GM21576 (cell line): ENCODE measurements around the gene TGFBR3.

Source experiments
- ATAC-seq: cut with Tn5 transposase; IDR thresholded peaks from one replicate; pipeline ENCODE4 v1.9.1; 2021; ENCODE audit warnings: mild to moderate bottlenecking, moderate library complexity; ENCODE audit not compliant: unreplicated experiment

Gene TGFBR3

DNA sequence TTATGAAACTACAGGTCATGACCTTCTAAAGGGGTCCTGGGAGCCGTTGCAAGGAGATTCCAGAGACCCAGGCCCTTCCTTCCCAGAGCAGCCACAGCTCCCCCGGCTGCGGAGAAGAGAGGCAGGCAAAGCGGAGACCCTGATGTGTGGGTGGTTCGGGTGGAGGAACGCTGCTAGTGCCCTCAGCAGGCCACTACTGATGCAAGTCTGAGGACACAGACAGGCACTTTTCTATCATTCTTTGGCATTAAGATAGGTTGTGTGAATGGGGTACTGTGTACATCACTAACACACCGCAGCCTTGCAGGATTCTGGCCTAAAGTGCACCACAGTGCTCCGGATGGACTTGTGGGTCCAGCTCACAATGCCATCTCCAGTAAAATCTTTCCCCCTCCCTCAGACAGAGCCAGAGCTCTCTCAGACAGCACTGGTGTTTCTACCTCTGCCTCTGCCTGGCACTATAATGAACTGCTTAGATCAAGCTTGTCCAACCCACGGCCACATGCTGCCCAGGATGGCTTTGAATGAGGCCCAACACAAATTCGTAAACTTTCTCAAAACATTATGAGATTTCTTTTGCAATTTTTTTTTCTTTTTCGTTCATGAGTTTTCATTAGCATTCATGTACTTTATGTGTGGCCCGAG, 121.4 kb downstream of the TGFBR3 start:
- ATAC-seq, result no peak

DNA sequence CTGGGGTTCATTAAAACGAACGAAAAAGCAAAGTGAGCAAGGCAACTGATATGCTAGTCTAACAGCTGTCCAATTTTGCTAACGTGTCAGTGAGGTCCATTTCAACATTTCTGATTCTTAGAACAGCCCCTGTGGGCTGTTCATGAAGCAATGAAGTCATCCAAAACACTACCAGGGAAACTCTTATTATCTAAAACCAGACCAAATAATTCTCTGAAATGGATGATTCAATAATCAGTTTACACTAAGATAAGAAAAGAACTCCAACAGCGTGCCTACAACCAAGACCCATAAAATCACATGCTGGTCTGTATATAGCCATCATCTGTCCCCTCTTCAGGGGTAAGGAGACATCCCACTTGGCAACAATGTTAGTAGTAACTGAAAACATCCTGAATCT, 122.7 kb downstream of the TGFBR3 start:
- ATAC-seq, result no peak

DNA sequence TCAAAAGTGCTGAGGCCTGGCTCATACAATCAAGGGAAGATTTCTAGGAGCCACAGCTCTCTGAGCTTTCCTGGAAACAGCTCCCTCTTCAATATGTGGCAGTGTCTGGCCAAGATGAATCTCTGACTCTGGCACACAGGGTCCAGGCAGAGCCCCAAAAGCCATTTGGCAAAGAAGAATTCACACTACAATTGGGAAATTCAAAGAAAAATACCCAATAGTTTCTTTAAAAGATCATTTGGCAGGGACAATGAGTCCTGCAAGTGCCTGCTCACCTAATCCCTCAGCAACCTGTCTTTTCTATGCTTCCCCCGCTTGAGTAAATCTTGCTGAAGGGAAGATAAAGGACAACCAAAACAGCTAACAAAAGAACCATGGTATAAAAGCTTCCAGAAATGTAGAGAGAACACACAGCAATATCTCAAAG, 124.6 kb downstream of the TGFBR3 start:
- ATAC-seq, result no peak

DNA sequence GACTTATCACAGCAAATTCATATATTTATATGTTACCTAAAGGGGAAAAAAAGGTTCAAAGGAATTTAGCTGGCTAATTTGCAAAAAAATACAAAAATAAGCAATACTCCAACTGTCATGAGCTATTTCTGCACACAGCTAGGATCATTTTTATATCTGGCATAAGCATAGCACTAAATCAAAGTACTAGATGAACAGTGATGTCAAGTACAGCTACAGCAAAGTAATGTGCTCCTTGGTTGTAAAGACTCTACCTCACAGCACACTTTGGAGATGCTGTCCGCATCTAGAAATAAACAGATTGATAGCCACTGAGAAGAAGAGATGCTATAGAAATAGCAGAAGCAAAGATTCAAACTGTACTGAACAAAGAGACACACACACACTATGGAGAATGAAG, 125.4 kb downstream of the TGFBR3 start:
- no peak for ATAC-seq

DNA sequence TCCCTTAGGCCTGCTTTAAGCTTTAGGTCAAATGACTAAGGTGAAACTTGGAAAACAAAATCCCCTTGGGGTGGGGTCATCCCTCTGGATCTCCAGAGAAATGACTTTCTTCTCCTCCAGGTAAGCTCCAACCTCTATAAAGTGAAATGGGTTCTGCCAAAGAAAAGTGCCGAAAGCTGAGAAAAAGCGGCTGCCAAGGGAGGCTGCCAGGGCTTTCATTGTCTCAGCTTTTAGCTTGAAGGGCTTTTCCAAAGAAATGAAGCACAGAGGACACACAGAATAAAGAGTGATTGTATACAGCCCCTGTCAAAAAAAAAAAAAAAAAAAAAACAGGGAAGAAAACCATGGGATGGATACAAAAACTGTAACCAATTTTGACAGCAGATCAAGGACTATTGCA, 126.9 kb downstream of the TGFBR3 start:
- ATAC-seq, result no peak

DNA sequence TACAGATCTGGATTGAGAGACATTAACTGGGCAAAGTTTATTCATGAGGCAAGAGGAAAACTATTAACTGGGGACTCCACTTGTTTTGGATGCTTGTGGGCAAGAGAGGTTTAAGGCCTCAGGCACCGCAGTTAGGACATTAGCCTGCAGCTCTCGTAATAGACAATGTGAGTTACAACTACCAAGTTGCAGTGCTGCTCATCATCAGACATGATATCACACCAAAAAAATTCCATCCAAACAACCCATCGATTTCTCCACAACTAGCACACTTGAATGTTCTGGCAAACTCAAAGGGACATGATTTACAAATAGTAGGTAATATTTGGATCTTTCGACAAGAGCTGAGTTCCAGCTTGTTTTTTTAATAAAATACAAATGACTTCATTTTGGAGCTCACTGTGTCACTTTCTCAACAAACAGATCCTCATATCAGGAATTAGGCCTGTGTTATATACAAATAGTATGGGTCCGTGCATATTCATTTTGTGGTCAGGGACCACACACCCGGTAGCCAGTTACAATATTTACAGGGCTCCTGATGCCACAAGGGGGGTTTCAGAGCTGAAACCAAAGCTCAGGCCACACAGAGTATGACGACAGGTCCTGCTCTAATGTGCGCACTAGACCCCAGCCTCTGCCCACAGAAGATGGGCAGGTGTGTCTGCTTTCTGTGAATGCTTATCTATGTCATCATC, 128.0 kb downstream of the TGFBR3 start:
- no peak for ATAC-seq

DNA sequence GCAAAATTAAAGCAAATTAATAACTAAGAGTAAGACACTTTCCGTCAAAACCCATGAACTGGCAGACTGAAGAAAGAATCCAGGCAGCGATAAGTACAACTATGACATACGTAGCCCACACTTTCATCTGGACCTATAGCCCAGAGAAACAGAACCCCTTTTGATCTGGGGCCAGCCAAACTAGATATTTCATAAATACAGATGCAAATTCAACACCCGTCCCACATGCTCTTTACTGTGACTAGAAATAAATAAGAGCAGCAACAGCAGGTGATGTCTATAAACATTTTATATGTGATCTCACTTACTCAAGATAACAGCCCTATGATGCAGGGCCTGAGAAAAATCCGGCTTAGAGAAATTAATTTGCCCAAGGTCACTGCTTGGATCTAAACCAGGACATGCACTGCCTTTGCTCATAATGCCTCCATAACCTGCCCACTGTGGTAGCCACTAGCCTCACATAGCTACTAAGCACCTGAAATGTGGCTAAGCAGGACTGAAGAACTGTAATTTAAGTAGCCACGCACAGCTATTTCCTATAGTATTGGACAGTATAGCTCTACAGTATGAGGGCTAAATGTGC, 130.2 kb downstream of the TGFBR3 start:
- no peak for ATAC-seq

DNA sequence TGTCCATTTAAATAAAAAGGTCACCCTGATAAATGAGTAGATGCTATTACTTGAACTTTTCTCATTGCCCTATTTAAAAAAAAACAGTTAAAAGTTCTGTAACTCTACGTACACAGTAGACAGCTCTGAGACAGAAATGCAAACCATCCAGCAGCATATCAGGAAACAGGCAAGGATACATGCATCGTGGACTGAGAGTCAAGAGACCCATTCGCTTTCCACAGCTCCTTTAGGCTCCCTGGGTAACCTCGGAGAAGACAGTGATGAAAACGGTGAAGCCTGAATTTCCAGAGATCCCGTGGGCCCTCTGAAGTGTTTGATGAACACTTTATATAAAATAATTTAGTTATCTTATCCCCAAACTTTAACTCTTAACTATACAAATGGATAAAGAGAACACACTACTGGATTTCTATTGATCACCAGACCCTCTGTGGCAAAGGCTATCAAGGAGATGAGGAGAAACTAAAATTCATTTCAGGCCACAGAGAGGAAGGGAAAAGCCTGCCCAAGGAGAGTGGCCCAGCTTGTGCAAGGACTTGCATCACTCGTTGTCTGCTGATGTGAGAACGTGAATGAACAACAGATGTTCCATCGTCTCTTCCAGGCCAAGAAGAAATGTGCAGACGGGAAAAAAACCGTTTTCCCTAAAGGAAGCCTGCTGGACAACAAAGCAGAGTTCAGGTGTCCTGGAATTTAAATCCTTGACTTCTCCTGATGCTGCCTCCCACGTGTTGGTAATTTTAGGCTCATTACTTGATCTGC, 131.0 kb downstream of the TGFBR3 start:
- ATAC-seq, result no peak

DNA sequence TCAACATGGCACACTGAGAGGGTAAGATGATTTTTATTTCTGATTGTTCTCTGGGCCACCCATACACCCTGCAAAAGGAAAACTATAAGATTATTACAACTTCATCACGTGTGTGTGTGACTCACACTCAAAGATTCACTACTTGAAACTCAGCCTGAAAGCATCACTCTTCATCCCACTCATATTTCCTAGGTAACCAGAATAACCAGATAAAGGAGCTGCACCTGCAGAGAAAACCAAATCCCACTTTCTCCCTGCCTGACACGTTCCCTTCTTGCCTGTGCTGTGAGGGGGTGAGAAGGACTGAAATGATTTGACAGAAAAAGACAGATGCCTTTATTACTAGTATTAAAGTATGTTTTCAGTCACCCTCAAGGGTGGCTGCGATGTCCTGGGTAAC, 131.6 kb downstream of the TGFBR3 start:
- ATAC-seq, result peak; percentile 58

DNA sequence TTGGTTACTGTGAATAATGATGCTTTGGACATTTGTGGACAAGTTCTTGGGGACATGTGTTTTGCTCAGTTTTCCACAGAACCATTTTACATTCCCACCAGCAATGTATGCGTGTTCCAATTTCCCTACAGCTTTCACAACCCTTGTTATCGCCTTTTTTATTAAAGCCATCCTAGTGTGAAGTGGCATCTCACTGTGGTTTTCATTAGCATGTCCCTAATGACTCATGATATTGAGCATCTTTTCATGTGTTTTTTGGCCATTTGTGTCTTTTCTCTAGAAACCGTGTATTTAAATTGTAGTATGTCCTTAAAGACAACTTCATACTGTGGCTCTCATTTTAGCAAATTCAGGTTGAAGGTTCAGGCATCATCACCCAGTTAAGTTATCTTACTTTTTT, 132.1 kb downstream of the TGFBR3 start:
- no peak for ATAC-seq

DNA sequence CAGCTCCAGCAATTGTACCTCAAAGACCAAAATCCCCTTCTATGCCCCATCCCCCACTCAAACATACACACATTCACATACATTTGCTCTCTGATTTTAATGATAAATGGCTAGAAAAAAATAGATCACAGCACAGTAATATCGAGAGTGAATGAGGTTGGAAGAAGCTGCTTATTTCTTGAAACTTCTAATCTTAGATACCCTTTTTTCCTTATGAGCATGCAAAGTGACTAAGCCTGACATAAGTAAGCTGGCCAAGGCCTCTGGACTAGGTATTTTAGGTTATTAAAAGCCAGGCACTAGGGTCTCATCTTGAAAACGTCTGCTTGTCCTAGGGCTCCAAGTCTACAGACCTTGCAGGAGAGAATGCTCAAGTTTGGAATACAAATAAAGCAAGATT, 133.6 kb downstream of the TGFBR3 start:
- peak; percentile 69 for ATAC-seq

DNA sequence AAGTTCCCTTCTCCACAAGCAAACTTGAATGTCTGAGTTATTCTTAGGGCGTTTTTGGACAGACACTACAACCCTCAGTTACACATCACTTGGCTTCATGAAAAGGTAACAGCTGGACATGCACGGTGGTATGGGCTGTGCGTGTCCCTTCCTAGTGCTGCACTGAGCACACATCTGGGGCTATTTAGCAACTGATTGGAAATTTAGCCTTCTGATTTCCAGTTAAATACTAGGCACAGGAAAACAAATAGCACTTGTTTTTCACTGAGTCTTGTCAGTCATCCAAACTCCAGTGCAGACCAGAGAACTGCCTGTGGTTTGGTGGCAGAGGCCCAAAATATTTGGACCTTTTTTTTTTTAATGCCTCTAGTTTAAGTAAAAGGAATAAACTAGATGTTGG, 134.7 kb downstream of the TGFBR3 start:
- no peak for ATAC-seq

DNA sequence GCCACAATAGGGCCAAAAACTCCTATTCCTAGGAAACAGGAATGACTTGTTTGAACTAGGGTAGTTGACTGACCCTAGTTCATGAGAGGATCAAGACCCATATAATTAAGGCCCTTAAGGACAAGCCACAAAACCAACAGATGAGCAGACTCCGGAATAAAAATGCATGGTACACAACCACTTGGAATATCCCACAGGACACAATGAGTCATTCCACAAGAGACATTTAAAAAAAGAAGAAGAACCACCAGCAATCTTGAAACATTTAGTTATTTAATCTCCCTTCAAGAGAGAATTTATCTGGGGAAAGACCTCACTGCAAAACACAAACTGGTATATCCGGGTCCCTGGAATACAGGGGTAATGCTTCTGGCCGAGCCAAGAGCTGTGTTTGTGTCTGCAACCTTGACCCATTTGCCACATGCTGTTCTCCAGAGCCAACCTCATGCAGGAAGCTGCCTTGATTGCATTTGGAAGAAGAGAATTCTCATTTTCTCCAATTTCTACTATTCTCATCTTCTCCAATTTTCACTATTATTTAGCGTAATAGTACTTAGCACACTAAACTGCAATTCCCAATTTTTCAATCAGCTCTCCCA, 135.5 kb downstream of the TGFBR3 start:
- no peak for ATAC-seq

DNA sequence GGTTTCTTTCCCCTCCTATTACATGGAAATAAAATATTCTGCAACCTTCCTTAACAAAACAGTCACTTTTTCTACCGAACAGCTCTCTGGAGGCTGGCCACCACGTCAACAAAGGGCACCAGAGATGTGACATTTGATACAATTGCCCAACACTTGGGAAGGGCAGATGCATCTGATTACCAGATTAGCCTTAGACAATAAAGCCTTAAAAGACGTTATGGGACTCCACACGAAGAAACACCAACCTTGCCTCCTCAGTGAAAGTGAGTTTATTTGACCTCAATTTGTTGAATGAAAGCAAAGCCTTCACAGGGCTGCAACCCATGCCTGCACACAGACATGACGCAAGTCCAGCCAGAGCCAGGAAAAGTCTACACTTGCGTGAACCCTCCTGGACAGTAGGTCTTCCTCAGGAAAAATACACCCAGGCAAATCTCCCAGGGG, 136.1 kb downstream of the TGFBR3 start:
- ATAC-seq, result no peak

DNA sequence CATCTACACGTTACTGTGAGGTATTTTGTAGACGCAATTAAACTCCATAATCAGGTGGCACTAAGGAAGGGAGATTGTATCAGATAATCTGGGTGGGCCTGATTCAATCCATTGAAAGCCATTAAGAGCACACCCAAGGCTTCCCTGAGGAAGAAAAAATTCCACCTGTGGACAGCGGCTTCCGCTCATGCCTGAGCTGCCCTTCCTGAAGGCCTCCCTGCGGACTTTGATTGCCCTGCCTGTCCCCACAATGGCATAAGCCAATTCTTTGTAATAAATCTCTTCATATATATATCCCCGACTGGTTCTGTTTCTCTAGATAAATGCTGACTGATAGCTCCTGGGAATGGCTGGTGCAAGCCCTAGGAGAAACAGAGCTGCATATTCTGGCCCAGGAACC, 138.3 kb downstream of the TGFBR3 start:
- ATAC-seq, result no peak

DNA sequence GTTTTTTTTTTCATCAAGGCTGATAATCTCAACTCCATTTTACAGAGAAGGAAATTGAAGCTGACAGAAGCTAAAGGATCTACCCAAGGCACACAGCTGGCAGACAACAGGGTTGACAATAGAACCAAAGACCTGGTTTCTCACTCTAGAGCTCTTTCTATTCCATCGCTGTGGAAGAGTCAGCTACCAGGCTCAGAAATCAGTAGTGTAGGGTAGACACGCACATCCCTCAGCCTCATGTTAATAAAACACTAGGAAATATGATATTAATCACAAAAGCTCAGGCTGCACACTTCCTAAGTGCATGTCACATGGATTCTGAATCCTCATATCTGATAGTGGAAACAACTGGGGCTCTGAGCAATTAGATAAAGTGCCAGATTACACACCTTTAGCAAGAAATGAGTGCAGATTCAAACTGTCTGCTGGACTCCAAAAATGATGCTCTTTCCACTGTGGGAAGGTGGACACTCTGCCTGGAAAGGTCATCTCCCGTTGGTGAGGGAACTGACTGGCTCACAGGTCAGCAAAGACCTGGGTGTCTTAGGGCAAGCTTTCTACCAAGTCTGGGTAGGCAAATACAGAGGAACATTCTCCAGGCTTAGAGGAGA, 139.1 kb downstream of the TGFBR3 start:
- no peak for ATAC-seq

DNA sequence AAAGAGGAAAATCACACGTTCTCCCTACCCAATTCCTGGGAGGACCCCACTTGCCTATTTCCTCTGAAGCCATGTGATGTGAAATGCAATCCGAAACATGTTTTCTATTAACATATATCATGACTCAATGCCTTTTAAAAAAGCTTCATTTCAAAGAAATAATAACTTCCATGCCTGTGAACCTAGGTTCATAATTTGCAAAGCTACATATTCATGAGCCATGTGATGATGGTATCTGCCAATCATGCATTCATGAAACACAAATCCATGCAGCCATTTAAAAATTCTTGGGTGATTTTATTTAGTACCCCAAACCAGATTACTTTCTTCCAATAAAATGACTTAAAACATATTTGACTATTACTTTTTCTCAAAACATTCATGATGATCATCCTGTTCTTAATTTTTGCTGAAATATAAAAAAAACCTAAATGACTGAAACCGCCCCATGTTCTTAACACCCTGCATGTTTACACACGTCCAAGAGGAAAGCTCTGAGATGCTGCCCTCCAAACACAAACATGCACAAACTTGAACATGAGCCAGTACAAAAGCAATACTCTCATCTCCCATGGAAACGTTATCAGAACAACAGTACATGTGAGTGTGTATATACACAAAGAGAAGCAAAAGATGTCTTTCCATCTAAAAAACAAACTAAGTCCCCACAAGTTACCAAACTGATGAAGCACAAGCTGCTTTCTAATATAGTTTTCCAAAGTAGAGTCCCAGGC, 140.1 kb downstream of the TGFBR3 start:
- ATAC-seq, result no peak

DNA sequence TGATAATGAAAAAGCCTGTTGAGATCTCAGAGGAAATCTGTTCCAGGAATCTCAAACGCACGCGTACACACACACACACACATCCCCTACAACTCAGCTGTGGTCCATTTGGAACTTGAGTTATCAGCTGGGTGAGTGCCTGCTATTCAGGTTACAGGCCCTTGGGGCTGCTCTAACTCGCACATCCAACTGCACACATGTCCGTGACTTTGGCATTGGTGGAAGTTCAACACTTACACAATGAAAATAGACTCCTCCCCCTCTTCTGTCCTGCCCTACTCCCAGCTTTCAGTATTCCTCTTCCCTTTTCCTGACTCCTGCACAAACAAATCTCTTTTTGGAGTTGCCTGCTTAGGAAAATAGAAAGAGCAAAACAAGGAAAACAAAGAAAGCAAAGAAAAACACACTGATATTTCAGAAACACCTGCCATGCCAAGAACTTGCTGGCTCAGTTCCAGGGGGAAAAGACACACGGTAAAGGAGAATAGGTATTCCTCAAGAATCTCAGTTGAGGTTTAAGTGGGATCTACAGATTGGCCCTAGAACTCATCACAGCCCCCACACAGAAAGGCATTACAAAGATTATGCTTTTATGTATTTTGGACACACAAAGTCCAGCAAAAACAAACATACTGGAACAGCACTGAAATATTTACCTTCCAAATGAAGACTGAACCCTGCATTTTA, 140.9 kb downstream of the TGFBR3 start:
- ATAC-seq, result no peak

DNA sequence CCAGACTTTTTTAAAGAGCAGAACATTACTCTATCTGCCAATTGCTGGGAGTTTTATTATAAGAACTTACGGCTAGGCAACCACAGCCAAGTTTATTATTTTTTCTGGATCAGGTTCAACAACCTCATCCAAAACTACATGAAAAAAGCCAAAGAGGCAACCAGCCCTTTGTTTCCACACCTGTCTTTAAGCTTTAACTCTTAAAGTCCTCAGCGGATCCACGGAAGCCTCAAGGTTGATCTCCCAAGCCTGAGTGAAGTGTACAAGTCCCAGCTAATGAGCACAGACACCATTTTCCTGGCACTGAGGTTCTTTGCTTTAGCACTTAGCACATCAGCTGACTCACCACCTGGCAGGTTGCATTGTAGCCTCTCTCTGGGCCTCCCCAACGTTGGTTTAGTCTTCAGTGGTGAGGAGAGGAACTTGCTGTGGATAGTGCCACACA, 143.1 kb downstream of the TGFBR3 start:
- no peak for ATAC-seq
